HL-60 (cell line): Measurements from ENCODE around the gene FRMD5.

Source experiments
- DNase-seq, 2 experiments: peaks; one replicate each; pipeline ENCODE4 v3.0.0-alpha.2; 2010 to 2020; ENCODE audit warnings: low read depth in 1 of 2, low spot score in 1 of 2
- H3K27ac ChIP-seq: fragments of 250-450 bp; sonication (Bioruptor Pico); replicated peaks from 2 replicates; pipeline ENCODE4 v1.5.1; 2020; ENCODE audit warnings: mild to moderate bottlenecking, moderate library complexity
- H3K27me3 ChIP-seq: fragments of 250-450 bp; sonication (Bioruptor Pico); 2 replicates; pipeline ENCODE4 v1.5.1; 2021; ENCODE audit warnings: mild to moderate bottlenecking, moderate library complexity; ENCODE audit not compliant: insufficient read depth, poor library complexity, severe bottlenecking
- H3K4me3 ChIP-seq: replicated peaks from 2 replicates; pipeline ENCODE4 v1.5.1; 2011; ENCODE audit warnings: mild to moderate bottlenecking, control low read depth, low read length; ENCODE audit not compliant: insufficient read depth
- CTCF ChIP-seq: IDR thresholded peaks from one replicate; pipeline ENCODE4 v1.5.1; 2011; ENCODE audit warnings: low read length, control low read depth, inconsistent platforms; ENCODE audit not compliant: insufficient read depth
- GABPA ChIP-seq: IDR thresholded peaks from 2 replicates; pipeline ENCODE4 v1.6.1; 2012; ENCODE audit warnings: low read depth
- POLR2AphosphoS5 ChIP-seq: IDR thresholded peaks from 2 replicates; pipeline ENCODE4 v1.6.1; 2012; ENCODE audit warnings: low read depth
- REST ChIP-seq: IDR thresholded peaks from 2 replicates; pipeline ENCODE4 v1.6.1; 2012; ENCODE audit warnings: low read depth; ENCODE audit not compliant: insufficient replicate concordance
- SPI1 ChIP-seq: IDR thresholded peaks from 2 replicates; pipeline ENCODE4 v1.6.1; 2012; ENCODE audit warnings: low read depth, mild to moderate bottlenecking, borderline replicate concordance

FRMD5 gene

DNA sequence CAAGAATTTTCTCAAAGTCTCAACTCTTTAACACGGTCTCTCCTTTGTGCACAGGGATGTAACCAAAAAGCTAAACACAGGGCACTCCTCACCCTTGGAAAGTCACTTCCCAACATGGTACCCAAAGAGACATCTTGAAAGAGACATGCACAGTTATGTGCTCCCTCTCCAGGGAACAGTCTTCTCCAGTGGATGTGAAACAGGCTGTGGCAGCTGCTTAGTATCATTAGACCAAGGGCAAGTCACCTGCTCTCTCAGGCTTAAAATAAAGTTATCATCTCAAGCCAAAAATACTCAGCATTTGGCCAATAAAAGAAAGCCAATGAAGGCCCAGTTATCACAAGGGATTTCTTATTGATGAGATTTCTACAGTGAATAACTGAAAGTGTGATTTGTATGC lies 239.9 kb downstream of the FRMD5 start:
- no peak for TF ChIP-seq REST
- TF ChIP-seq POLR2AphosphoS5 = no peak
- TF ChIP-seq GABPA = no peak
- no peak for TF ChIP-seq SPI1
- no peak for TF ChIP-seq CTCF
- DNase-seq = no peak
- Histone ChIP-seq H3K27me3 (peaks cover 8% of the 10 kb centered on the region), H3K27ac (no peak overlapping the region), H3K4me3 (no peak overlapping the region)

GRCh38 chr15:43954181-43954621 lies 240.9 kb downstream of the FRMD5 start:
- no peak overlapping the region for H3K27ac ChIP-seq
- peaks cover 8% of the 10 kb centered on the region for H3K27me3 ChIP-seq
- no peak for DNase-seq
- H3K4me3 ChIP-seq = no peak overlapping the region
- TF ChIP-seq SPI1 (no peak), REST (no peak), GABPA (no peak), CTCF (no peak), POLR2AphosphoS5 (no peak)

GRCh38 chr15:43953402-43953801 lies 241.7 kb downstream of the FRMD5 start:
- Histone ChIP-seq H3K27me3 (peaks cover 8% of the 10 kb centered on the region), H3K4me3 (no peak overlapping the region)
- DNase-seq = no peak

DNA sequence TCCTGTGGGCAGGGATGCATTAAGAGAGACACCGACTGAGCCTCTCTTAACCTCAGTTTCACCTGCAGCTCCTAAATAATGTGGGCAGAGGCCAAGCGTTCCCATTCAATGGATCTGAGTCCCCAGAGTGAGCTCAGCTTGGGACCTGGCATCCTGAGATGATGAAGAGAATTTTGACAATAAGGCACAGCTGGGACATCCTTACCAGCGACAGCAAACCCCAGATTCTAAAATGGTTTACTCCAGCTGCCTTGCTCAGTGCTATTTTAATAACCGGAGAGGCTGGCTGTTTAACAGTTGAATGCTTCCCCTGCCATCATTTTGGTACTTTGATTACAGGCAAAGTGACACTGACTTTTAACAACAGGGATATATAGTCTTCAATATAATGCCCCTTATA lies 244.5 kb downstream of the FRMD5 start:
- no peak overlapping the region for H3K27ac ChIP-seq
- TF ChIP-seq SPI1 (no peak), REST (no peak), POLR2AphosphoS5 (no peak), GABPA (no peak), CTCF (no peak)
- DNase-seq = no peak
- H3K27me3 ChIP-seq = peaks cover 8% of the 10 kb centered on the region
- H3K4me3 ChIP-seq = no peak overlapping the region

More at GRCh38 chr15:43953402-43953801, 241.7 kb downstream of the FRMD5 start:
- TF ChIP-seq SPI1 (no peak), GABPA (no peak), POLR2AphosphoS5 (no peak)
- no peak overlapping the region for H3K27ac ChIP-seq
